Fibroblast of skin of left quadriceps (primary cell): ENCODE measurements around the gene IL37.
A peak's percentile ranks its signal among the peaks of the same experiment; 100 is the strongest.
"Not testable (repeated sequence)": the region's sequence is repeated elsewhere in the genome, so short reads cannot be mapped to it uniquely, and the experiment has no call there.

Source experiments
- DNase-seq, 2 experiments: peaks; one replicate each; pipeline ENCODE4 v3.0.0-alpha.2; 2013; ENCODE audit warnings: low read depth in 2 of 2

The IL37 gene

GRCh38 chr2:112923237-112923966 lies 12.4 kb downstream of the IL37 start:
- no peak for DNase-seq

DNA sequence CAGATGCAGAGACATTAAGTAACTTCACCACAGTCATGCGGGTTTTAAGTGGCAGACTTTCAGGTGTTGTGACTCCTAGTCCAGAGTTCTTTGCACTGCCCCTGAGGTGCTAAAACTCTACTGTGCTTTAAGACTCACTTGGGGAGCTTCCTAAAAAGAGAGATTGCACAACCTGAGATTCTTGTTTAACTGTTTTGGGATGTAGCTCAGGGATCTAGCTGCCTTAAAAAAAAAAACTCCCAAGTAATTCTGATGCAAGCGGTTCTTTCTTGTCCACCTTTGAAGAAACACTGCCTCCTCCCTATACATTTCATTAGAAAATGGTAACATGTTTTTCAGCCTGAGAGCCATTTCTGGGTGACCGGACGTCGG lies 13.0 kb downstream of the IL37 start:
- DNase-seq: no peak

DNA sequence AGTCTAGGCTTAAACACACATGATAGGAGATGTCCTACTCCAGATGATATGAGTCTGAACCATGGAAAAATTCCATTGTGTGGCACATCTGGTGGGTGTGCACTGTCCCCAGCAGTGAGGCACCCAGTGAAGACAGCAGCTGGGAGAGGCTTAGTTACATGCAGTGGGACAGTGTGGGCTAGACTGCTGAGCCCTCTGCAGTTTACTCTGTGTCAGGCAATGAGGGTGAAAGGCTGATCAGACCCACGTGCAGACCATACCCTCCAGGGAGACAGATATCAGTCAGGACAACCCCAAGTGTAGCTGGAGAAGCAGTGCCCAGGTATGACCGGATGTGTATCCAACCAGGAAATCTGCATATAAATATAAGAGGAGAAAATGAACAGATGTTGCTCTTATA lies 13.4 kb downstream of the IL37 start:
- DNase-seq: no peak

- DNase-seq: no peak
Observed at GRCh38 chr2:112924821-112925220, 13.9 kb downstream of the IL37 start.

DNA sequence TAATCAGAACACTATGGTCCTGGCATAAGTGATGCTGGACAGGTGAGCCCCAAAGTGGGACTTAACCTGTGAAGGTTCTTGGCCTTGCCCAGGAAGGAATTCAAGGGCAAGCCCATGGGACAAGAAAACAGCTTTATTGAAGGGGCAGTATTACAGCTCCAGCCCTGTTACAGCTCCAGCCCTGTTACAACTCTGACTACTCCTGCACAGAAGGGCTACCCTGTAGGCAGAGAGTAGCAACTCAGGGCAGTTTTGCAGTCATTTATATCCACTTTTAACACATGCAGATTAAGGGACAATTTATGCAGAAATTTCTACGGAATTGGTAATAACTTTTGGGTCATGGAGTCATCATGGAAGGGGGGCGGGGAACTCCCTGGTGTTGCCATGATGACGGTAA lies 15.7 kb downstream of the IL37 start:
- no peak for DNase-seq

- no peak for DNase-seq
Observed at GRCh38 chr2:112927745-112928144, 16.8 kb downstream of the IL37 start.

GRCh38 chr2:112933261-112933660 lies 22.3 kb downstream of the IL37 start:
- no peak for DNase-seq

GRCh38 chr2:112934117-112934516 lies 23.2 kb downstream of the IL37 start:
- DNase-seq: not testable (repeated sequence)

DNA sequence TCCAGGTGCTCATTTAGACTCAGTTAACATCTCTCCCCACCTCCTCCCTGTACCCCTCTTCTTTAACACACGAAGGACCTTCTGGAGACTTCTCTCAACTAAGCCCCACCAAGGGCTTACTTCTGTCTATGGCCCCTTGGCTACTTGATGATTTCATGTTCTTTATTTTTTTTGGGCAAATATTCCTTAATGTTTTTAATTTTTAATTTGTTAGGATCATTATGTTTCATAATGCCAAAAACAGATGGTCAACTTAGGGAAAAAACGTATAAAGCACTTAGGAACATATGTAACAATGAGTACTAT lies 25.9 kb downstream of the IL37 start:
- DNase-seq: no peak

GRCh38 chr2:112938904-112939303 lies 27.9 kb downstream of the IL37 start:
- peak in 1 of 2 experiments; percentile 7 for DNase-seq

- DNase-seq: no peak
Observed at GRCh38 chr2:112939425-112939824, 28.5 kb downstream of the IL37 start.

- DNase-seq: no peak
Observed at GRCh38 chr2:112940859-112941625, 30.1 kb downstream of the IL37 start.

GRCh38 chr2:112941753-112942653 lies 31.0 kb downstream of the IL37 start:
- peak; percentile 26 to 37 for DNase-seq

DNA sequence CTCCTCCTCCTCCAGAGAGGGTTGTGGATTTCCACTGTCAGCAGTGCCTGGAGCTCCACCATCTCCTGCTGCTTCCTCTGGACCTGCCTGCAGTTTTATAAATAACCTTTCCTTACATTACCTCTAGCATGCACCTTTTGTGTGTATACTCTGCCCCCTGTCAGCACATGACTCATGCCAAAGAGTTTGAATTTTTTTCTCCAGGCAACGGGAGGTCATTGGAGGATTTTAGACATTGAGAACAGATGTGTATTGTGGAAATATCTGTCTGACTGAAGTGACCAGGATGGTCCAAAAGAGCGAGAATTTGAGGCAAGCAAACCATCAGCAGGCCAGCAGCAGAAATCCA lies 31.7 kb downstream of the IL37 start:
- no peak for DNase-seq

DNA sequence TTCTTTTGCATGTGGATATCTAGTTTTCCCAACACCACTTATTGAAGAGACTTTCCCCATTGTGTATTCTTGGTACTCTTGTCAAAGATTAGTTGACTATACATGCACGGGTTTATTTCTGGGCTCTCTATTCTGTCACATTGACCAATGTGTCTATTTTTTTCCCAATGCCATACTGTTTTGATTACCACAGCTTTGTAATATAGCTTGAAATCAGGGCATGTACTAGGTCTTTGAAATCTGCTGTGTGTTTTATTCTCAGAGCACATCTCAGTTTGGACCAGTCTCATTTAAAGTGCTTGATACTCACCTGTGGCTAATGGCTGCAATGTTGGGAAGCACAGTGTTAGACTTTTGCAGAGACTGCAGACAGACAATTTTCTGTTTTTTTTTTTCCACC lies 34.0 kb downstream of the IL37 start:
- no peak for DNase-seq

DNA sequence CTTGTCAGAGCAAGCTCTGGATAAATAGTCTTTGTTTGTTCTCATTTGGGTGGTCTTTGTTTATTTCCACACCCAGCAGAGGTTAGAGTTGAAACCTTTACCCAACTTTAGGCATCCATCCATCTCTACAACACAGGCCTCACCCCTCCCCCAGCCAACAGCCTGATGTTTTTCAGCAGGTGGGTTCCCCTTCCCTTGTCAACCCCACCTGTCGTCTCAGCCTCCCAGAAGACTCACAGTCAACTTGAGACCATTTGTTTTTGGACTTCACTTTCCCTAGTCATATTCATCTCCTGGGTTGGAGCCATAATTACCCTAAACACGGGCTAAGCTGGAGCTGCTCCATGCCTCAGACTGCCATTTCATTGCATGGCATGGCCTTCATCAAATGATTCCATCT lies 35.1 kb downstream of the IL37 start:
- DNase-seq: no peak

DNA sequence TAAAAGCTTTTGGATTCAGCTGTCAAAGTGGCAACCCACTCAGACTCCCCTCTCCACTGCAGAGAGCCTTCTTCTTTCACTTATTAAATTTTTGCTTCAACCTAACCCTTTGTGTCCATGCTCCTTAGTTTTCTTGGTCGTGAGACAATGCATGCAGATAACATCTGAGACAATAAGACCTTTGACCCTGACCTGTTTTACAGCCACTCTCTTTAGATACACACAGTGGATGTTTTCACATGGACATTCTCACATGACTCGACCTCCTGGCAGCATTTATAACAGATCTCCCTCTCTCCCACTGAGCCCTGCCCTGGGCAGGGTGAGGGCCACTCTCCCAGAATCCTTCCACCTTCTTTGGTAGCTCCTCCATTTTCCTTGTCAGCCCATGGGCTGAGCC lies 36.4 kb downstream of the IL37 start:
- no peak for DNase-seq

DNA sequence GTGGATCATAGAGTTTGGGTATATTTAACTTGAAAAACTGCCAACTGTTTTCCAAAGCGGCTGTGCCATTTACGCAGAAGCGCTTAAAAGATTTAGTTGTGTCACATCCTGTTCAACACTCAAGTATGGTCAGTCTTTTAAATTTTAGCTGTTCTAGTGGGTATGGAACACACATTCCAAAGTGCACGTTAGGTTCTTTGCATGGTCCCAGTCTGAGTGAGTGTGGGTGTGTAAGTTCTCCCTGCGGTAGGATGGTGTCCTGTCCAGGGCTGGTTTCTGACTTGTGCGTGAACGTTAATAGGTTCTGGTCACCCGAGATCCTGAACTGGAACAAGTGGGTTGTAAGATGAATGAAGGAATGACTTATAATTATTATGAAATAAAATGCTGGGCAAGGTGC lies 38.5 kb downstream of the IL37 start:
- DNase-seq: no peak

- no peak for DNase-seq
Observed at GRCh38 chr2:112954364-112954763, 43.4 kb downstream of the IL37 start.

DNA sequence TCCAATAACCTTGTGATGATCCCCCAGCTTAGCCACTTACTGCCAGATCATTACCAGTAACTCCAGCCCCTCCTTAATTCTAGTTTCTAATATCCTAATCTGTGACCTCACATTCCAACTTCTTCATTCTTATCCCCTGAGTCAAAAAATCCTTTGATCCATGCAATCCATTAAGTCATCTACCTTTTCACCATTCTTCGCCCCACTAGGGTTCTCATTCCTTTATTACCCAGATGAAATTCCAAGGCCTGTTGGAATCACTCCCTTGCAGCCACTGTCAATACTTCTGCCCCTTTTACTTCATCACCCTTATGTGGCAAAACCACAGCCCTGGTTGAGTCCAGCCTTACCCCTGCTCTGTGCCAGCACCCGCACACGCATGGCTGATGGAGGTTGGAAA lies 46.5 kb downstream of the IL37 start:
- no peak for DNase-seq

DNA sequence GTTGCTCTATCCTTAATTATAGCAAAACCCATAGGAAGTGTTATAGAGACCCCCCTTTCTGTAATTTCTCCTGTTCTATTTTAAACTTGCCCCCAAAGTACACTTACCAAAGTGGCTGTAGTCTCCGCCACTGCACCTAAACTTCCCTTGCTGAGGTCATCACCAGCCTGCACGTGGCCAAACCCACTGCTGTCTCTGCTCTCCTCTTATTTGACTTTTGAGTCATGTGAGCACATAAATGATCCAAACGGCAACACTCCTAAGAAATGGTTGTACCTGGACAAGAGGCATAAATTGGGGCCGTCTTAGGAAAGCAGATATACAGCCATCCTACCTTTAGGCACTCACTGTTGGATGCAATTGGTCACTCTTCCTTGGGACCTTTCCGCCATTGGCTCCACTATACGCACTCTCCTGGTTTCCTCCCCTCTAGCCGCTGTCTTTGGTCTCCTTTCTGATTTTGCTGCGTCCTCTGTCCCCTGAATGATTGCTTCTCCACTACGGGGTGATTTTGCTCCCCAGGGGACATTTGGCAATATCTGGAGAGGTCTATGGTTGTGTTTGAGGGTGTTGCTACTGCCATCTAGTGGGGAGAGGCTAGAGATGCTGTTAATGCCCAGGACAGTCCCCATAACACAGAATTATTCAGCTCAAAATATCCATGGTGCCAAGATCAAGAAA lies 47.6 kb downstream of the IL37 start:
- peak; percentile 25 to 39 for DNase-seq
